ENCODE measurements around the gene ICAM1.

GRCh38 chr19:10285393-10285792, 14.5 kb downstream of the ICAM1 start:
- no peak for TF ChIP-seq POLR2A (IDR thresholded peaks at IDR 0.05)
- TF ChIP-seq, protein P1, sequence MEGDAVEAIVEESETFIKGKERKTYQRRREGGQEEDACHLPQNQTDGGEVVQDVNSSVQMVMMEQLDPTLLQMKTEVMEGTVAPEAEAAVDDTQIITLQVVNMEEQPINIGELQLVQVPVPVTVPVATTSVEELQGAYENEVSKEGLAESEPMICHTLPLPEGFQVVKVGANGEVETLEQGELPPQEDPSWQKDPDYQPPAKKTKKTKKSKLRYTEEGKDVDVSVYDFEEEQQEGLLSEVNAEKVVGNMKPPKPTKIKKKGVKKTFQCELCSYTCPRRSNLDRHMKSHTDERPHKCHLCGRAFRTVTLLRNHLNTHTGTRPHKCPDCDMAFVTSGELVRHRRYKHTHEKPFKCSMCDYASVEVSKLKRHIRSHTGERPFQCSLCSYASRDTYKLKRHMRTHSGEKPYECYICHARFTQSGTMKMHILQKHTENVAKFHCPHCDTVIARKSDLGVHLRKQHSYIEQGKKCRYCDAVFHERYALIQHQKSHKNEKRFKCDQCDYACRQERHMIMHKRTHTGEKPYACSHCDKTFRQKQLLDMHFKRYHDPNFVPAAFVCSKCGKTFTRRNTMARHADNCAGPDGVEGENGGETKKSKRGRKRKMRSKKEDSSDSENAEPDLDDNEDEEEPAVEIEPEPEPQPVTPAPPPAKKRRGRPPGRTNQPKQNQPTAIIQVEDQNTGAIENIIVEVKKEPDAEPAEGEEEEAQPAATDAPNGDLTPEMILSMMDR (IDR thresholded peaks at IDR 0.05) = no peak

Measured in right lobe of liver (tissue), 4 donors.